NCI-H460 (cell line): ENCODE results near the gene MYOM3. TPM values are rescaled to one million over a fixed set of nuclear protein-coding genes. Genes with fewer than 3 reads are reported as not detected.
"Not testable (repeated sequence)": the region's sequence is repeated elsewhere in the genome, so short reads cannot be mapped to it uniquely, and the experiment has no call there.

ENCODE experiments used
- DNase-seq: peaks from one replicate; pipeline ENCODE4 v3.0.0-alpha.2; 2016; ENCODE audit warnings: low read depth; ENCODE audit errors: extremely low read depth
- total RNA-seq: library from RNA; depleted of rRNA; stranded (reverse); fragments of >200 nt; shearing (Covaris generic); gene quantifications from 2 replicates; pipeline ENCODE4 v1.2.3, GENCODE V29; 2014

MYOM3 gene
- total RNA-seq, 1 experiment from 2014 or later = 3.1 TPM

DNA sequence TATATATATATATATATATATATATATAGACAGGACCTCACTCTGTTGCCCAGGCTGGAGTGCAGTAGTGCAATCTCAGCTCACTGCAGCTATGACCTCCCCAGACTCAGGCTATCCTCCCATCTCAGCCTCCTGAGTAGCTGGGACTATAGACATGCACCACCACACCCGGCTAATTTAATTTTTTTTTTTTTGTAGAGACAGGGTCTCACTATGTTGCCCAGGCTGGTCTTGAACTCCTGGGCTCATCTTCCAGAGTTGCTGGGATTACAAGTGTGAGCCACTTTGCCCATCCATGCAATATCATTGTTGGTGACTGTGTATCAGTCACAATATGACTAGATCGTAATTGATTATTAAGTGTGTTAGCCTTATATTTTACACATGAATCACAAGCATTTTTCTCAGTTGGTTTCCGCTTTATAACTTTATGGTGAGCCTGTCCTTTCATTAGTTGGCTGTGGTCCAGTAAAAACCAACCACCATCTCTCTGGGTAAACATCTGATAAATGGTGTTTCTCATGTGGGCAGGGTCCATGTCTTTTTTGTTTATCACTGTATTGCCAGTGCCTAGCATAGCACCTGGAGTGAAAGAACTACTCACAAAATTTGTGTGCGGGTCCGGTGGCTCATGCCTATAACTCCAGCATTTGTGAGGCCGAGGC is 63.6 kb downstream of the MYOM3 start:
- DNase-seq = no peak

DNA sequence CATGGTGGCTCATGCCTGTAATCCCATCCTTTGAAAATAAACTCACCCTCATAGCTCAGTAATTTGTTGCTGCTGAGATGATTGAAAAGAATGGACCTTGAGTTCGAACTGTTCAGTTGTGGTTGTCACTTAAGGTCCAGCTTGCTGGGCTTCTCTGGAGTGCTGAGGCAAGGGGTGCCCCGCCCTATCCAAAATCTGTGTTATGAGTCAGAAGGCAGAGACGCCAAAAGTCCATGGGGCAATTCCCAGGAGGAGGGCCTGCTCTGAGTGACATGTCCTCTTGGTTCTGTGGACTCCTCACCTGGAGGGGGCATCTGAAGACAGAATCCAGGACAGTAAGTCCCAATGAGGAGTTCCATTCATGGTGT is 64.8 kb downstream of the MYOM3 start:
- DNase-seq = peak; percentile 34

DNA sequence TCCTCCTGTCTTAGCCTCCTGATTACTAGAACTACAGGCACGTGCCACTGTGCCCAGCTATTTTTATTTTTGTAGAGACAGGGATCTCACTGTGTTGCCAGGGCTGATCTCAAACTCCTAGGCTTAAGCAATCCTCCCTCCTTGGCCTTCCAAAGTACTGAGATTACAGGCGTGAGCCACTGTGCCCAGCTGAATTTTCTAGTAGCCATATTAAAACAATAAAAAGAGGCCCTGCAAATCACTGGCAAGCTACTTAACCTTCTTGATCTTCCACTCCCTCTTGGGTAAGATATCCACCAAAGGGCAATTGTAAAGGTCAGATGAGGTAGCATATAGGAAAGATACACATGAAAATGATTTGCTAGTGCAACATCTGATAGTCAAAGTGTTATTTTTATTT is 66.2 kb downstream of the MYOM3 start:
- DNase-seq = no peak

DNA sequence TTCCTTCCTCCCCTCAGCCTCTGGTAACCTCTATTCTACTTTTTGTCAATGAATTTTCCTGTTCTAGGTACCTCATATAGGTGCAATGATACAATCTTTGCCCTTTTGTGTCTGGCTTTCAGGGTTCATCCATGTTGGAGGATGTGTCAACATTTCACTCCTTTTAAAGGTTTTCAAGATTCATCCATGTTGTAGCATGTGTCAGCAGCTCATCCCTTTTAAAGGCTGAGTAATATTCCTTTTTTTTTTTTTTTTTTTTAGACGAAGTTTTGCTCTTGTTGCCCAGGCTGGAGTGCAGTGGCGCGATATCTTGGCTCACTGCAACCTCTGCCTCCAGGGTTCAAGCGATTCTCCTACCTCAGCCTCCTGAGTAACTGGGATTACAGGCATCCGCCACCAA is 67.3 kb downstream of the MYOM3 start:
- DNase-seq = not testable (repeated sequence)

DNA sequence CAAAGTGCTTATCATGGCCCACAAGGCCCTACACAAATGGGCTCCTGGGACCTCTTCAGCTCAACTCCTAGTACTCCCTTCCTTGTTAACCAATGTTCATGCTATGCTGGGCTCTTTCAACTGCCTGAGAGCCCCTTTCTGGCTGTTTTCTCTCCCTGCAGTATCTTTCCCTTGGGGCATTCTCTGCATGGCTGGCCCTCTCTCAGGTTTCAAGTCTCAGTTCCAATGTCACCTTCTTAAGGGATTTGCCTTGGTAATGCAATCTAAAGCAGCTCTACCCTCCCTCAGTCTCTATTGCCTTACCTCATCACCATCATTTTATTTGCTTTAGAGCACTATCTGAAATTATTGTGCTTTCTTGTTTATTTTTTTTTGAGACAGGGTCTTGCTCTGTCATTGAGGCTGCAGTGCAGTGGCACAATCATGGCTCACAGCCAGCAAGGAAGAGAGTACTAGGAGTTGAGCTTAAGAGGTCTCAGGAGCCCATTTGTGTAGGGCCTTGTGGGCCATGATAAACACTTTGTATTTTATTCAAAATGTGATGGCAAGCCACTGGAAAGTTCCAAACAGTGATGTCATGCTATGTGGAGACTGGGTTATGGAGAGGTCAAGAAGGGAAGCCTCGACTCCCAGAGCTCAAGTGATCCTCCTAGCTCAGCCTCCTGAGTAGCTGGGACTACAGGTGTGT is 68.4 kb downstream of the MYOM3 start:
- no peak for DNase-seq

DNA sequence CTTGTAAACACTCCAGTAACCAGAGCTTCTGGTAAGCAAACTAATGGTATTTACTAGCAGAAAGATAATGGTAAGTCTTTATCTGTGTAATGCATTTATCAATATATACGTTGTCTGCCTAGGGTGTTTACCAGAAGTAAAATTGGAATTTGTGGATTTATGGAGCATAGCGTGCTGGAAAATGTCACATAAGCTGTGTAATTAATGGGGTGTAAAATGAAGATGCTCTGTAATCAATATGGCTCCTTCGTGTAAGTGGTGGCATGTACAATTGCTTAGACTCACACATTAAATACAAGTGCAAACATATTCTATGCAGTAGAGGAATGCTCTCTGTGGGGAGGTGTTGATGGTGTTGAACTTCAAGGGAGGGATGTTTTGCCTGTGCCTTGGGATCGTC is 69.6 kb downstream of the MYOM3 start:
- DNase-seq = no peak

DNA sequence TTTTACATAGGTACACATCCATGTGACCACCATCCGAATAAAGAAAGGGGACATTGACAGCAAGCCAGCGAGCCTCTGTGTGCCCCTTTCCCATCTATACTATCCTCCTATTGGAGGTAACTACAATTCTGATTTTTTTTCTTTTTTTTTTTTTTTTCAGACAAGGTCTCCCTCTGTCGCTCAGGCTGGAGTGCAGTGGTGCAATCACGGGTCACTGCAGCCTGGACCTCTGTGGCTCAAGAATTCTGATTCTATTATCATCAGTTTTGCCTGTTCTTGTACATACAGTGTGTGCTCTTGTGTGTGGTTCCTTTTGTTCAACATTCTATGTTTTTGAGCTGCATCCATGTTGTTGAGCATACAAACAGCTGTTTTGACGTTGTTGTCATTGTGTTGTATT is 75.8 kb downstream of the MYOM3 start:
- no peak for DNase-seq

DNA sequence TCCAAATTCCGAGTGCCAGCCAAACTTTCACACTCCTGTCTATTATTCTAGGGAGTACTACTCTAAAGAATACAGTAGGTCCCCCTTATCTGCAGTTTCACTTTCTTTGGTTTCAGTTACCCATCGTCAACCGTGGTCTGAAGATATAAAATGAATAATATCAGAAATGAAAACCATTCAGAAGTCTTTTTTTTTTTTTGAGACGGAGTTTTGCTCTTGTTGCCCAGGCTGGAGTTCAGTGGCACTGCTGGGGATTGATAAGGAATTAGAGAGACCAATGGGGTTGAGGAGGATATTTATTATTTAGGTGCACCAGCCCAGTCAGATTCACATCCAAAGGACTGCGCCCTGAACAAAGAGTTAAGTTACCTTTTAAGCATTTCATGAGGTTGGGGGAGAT is 79.0 kb downstream of the MYOM3 start:
- DNase-seq = no peak

DNA sequence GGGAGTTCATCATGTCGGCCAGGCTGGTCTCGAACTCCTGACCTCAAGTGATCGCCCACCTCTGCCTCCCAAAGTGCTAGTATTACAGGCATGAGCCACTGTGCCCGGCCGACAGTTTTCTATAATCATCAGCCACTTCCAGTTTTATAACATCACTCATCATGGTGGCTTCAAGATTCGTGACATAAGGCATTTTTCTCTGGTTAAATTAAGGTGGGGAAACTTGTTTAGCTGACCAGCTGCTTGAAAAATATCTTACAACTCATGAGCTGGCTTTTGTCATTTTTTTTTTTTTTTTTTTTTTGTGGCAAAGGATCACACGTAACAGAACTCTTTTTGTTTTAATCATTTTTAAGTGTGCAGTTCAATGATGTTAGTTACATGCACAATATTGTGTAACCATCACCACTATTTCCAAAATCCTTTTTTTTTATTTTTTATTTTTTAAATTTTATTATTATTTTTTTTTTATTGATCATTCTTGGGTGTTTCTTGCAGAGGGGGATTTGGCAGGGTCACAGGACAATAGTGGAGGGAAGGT is 80.9 kb downstream of the MYOM3 start:
- DNase-seq = not testable (repeated sequence)

DNA sequence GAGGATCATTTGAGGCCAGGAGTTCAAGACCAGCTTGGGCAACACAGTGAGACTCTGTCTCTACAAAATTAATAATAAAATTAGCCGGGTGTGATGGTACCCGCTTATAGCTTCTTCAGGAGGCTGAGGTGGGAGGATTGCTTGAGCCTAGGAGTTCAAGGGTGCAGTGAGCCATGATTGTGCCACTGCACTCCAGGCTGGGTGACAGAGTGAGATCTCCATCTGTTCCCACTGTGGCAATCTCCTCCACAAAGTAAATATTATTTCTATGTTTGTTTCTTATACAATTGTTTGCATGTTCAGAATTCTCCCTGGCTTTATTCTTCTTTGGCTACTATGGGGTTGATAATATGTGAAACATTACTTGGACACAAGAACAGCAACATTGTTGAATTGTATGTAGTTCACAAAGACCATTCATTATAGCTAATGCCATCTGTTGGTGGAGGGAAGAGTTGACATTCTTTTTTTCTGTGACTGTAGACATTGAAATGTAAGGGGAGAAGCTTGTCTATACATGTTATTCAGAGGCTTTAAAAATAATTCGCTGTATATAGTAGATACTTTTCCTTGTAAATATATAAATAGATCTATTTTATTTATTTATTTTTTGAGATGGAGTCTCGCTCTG is 84.0 kb downstream of the MYOM3 start:
- DNase-seq = no peak

DNA sequence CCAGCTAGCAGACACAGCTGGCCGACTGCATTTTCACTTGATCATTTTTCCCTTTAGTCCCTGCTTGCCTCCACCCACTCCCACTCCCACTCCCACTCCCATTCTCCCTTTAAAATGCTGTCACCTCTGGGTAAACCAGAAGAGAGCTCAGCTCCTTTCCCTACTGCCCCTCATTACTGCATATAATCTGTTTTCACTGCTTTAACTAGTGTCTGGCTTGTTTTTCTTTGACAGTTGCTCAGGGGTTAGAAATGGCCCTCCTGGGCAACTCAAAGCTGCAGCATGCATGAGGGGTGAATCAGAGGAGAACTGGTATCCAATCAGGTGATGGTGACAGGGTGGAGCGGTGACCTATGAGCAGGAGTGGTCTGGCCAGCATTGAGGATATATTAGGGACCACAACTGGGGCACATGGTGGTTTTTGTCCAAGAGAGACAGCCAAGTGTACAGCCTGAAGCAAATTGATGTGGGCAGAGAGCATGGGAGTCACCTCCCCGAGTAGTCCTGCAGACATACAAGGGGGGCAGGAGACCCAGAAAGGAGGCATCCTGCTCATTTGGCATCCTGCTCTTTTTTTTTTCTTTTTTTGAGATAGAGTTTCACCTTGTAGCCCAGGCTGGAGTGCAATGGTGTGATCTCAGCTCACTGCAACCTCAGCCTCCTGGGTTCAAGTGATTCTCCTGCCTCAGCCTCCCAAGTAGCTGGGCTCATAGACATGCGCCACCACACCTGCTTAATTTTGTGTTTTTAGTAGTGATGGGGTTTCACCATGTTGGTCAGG is 89.2 kb downstream of the MYOM3 start:
- no peak for DNase-seq

DNA sequence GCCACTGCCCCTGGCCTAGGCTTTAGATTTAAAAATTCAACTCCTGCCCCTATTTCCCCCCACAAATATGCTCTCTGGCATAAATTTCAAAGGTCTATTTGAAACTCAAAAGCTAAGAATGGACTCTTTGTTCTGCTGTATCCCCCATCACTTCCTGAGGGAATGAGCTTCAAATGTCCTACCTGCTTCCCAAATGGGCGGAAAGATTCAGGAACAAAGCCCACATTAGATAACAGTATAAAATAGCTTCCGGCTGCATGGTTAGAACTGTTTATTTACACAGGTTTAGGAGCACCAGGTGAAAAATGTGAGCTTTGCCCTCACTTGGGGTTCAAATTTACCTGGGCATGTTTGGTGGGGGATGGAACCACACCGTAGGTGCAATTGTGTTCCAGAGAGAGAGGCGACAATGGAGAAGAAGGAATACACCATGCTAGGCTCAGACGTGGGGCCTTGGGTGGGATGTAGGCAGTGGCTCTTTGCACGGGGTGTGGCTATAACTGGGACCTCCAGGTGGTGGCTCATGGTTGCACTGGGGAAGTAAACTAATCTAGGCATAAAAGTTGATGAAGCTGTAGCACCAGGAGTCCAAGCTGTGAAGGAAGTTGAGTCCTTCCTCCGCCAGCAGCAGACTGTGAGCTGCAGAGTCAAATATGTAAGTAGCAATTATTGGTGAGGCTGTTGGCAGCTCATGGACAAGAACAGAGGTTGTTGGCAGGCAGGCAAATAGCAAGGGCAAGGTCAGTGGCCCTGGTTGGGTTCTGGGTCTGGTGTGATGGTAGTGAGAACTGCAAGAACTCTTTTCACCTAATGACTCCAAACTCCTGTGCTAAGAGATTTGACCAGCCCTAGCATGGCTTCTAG is 90.3 kb downstream of the MYOM3 start:
- DNase-seq = no peak

DNA sequence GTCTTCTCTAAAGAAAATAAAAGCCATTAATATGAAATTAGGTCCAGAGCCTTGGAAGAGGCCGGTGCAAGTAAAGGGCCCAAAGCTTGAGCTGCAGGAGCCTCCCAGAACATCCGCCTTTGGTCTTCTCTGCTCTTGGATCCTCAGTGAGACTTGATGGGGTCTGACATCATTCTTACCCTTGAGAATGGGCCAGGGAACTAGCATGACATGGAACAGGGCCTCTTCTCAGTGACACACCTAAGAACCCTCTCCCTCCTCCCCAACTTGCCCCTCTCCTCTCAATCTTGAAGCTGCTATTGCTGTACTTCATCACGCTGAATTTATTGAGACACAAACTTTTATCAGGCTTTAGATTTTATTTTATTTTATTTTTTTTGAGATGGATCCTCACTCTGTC is 91.5 kb downstream of the MYOM3 start:
- no peak for DNase-seq

DNA sequence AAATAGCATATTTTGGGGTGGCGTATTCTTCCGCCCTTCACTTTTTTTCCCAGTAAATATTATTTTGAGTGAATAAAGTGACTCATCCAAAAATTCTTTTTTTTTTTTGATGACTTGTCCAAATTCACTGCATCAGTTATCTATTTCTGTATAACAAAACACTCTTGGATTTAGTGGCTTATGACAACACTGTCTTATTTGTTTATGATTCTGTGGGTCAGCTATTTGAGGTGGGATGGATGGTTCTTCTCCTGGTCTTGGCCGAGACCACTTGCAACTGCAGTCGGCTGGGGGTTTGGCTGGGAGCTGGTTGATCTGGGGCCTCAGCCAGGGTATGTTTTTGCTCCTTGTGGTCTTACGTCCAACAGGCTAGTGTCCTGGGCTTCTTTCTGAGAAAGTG is 91.9 kb downstream of the MYOM3 start:
- no peak for DNase-seq

DNA sequence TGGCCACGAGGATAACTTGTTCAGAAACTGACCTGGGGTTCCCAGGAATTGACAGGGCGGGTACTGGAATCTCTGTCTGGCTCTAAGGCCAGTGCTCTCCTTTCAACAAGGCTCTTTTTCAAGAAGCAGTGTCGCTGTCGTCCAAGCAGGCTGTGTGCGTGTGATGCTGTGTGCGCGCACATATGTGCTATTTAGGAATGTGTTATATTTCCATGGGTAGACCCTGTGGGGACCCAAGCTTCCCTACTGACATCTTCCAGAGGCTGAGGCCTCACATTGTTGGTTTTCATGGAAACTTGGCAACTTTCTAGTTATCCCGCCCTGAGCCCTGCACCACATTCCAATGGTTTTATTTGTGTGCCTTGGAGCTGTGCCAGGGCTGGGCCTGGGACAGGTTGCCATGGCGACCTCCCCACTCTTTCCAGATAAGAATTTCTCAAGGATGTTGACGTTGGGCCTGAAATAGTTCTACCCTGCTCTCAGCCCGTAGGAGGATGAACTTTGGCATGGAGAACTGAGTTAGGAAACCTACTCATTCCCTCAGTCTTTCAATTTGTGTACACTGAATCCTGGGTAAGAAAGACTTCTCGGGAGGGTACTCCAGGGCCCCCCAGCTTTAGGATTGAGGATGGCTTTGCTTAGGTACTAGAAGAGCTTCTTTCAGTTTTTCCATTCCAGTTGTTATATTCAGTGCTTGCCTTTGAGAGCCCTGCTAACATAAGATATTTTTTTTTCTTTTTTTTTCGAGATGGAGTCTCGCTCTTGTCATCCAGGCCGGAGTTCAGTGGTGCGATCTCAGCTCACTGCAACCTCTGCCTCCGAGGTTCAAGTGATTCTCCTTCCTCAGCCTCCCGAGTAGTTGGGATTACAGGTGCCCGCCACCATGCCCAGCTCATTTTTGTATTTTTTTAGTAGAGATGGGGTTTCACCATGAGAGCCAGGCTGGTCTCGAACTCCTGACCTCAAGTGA is 93.0 kb downstream of the MYOM3 start:
- DNase-seq = peak; percentile 90

DNA sequence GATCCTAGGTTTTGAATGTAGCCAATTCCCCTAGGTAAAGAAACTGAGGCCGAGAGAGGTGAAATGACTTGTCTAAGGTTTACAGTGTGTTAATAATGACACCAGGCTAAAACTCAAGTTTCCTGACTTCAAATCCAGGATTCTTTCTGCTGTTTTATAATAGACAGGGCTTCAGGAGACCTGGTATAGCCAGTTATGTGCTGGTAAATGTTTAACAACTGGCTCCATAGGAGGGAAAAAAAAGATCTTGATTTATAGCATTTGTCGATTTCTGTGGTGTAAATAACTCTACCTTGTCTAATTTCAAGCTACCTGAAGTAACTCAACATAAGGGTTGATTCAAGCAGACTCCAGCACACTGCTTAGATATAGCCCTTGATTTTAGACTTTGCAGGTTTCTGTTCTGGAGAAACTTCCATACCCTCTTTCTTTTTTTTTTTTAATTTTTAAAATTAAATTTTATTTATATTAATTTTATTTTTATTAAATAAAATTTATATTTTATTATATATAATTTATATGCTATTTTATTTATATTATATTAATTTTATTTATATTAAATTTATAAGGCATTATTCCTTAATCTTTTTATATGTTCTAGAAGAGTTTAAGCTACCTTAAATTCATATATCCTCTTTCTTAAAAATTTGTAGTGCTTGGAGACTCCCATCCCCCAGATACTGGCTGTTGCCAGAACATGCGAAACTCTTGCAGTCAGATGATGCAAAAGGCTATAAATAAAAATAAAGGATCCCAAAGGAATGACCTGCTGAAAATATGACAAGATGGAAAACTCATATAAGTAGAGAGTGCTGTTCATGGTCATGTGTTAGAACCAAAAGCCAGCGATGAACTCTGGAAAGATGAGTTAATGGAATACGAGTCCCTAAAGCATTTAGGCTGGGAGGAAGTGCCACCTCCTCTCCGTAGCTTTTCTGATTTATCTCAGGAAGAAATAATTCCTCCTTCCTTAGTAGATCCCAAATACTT is 96.4 kb downstream of the MYOM3 start:
- DNase-seq = no peak

DNA sequence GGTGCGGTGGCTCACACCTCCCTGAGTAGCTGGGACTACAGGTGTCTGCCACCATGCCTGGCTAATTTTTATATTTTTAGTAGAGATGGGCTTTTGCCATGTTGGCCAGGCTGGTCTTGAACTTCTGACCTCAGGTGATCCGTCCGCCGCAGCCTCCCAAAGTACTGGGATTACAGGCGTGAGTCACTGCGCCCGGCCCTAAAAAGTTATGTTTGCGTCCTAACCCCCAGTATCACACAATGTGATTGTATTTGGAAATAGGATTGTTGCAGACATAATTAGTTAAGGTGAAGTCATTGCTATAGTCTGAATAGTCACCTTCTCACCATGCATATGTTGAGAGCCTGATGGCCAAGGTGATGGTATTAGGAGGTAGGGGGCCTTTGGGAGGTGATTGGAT is 99.1 kb downstream of the MYOM3 start:
- DNase-seq = not testable (repeated sequence)

DNA sequence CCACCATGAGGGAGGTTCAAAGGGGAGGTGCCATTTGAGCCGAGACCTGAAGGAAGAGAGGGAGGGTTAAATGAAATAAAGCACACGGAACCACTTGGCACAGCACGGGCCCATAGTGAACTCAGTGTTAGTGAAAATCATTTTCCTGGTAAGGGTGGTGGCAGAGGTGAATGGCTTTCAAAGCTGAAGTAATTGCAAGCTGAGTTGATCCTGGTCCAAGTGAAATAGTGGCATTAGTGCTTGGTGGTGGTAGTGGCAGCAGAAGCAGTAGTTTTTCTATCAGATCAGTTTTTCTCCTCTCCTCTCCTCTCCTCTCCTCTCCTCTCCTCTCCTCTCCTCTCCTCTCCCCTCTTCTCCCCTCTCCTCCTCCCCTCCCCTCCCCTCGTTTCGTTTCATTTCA is 101.3 kb downstream of the MYOM3 start:
- no peak for DNase-seq
